ENCODE data around the gene CDH23.

Gene CDH23

GRCh38 chr10:71742301-71743088 is 345.8 kb downstream of the CDH23 start:
- no peak for ATAC-seq
- TF ChIP-seq ZNF70 (CRISPR knock-in tag; IDR thresholded peaks at IDR 0.05) (no peak), TCF4 (CRISPR knock-in tag; IDR thresholded peaks at IDR 0.05; ENCODE audit: borderline replicate concordance) (no peak), ZFP30 (CRISPR knock-in tag; IDR thresholded peaks at IDR 0.05) (no peak), GLIS3 (CRISPR knock-in tag; IDR thresholded peaks at IDR 0.05) (no peak), BACH2 (CRISPR knock-in tag; IDR thresholded peaks at IDR 0.05; ENCODE audit: borderline replicate concordance) (no peak)

- no peak for TF ChIP-seq ISL1 (CRISPR knock-in tag; IDR thresholded peaks at IDR 0.05)
- TF ChIP-seq OSR1 (CRISPR knock-in tag; IDR thresholded peaks at IDR 0.05) = no peak
- TF ChIP-seq RARB (CRISPR knock-in tag; IDR thresholded peaks at IDR 0.05) = no peak
- TF ChIP-seq ZNF70 (CRISPR knock-in tag; IDR thresholded peaks at IDR 0.05) = no peak
- TF ChIP-seq CSDC2 (CRISPR knock-in tag; IDR thresholded peaks at IDR 0.05) = no peak
- no peak for TF ChIP-seq ZC3H10 (CRISPR knock-in tag; IDR thresholded peaks at IDR 0.05)
- TF ChIP-seq ZNF565 (CRISPR knock-in tag; conservative IDR thresholded peaks at IDR 0.05; ENCODE audit: low read depth) = no peak
- TF ChIP-seq TCF4 (CRISPR knock-in tag; IDR thresholded peaks at IDR 0.05; ENCODE audit: borderline replicate concordance) = no peak
- no peak for TF ChIP-seq ESRRG (CRISPR knock-in tag; IDR thresholded peaks at IDR 0.05)
- no peak for TF ChIP-seq ZNF8 (CRISPR knock-in tag; IDR thresholded peaks at IDR 0.05)
- TF ChIP-seq PPARA (CRISPR knock-in tag; IDR thresholded peaks at IDR 0.05; ENCODE audit: borderline replicate concordance) = no peak
- no peak for TF ChIP-seq ARNTL (CRISPR knock-in tag; IDR thresholded peaks at IDR 0.05; ENCODE audit: borderline replicate concordance, low read depth)
- no peak for TF ChIP-seq CREB5 (CRISPR knock-in tag; IDR thresholded peaks at IDR 0.05; ENCODE audit: low read depth)
- TF ChIP-seq GLIS3 (CRISPR knock-in tag; IDR thresholded peaks at IDR 0.05) = no peak
- TF ChIP-seq PATZ1 (CRISPR knock-in tag; IDR thresholded peaks at IDR 0.05; ENCODE audit: borderline replicate concordance) = no peak
- no peak for ATAC-seq
Measured at GRCh38 chr10:71743089-71743838, 346.5 kb downstream of the CDH23 start.

GRCh38 chr10:71743866-71744265 is 347.1 kb downstream of the CDH23 start:
- TF ChIP-seq RARB (CRISPR knock-in tag; IDR thresholded peaks at IDR 0.05) (no peak), POU6F1 (CRISPR knock-in tag; IDR thresholded peaks at IDR 0.05; ENCODE audit: borderline replicate concordance, low read depth) (no peak), ESRRG (CRISPR knock-in tag; IDR thresholded peaks at IDR 0.05) (no peak)
- ATAC-seq = no peak

GRCh38 chr10:71744897-71745663 is 348.4 kb downstream of the CDH23 start:
- no peak for ATAC-seq
- TF ChIP-seq ZNF565 (CRISPR knock-in tag; conservative IDR thresholded peaks at IDR 0.05; ENCODE audit: low read depth) = no peak
- no peak for TF ChIP-seq TCF4 (CRISPR knock-in tag; IDR thresholded peaks at IDR 0.05; ENCODE audit: borderline replicate concordance)
- no peak for TF ChIP-seq OSR1 (CRISPR knock-in tag; IDR thresholded peaks at IDR 0.05)
- no peak for TF ChIP-seq RARB (CRISPR knock-in tag; IDR thresholded peaks at IDR 0.05)
- TF ChIP-seq ZNF8 (CRISPR knock-in tag; IDR thresholded peaks at IDR 0.05) = no peak
- no peak for TF ChIP-seq ARNTL (CRISPR knock-in tag; IDR thresholded peaks at IDR 0.05; ENCODE audit: borderline replicate concordance, low read depth)
- TF ChIP-seq PATZ1 (CRISPR knock-in tag; IDR thresholded peaks at IDR 0.05; ENCODE audit: borderline replicate concordance) = no peak
- no peak for TF ChIP-seq POU6F1 (CRISPR knock-in tag; IDR thresholded peaks at IDR 0.05; ENCODE audit: borderline replicate concordance, low read depth)
- no peak for TF ChIP-seq ZC3H10 (CRISPR knock-in tag; IDR thresholded peaks at IDR 0.05)
- TF ChIP-seq ZFP30 (CRISPR knock-in tag; IDR thresholded peaks at IDR 0.05) = no peak
- TF ChIP-seq CSDC2 (CRISPR knock-in tag; IDR thresholded peaks at IDR 0.05) = no peak
- no peak for TF ChIP-seq PPARA (CRISPR knock-in tag; IDR thresholded peaks at IDR 0.05; ENCODE audit: borderline replicate concordance)
- no peak for TF ChIP-seq TSHZ2 (CRISPR knock-in tag; IDR thresholded peaks at IDR 0.05)
- no peak for TF ChIP-seq GLIS3 (CRISPR knock-in tag; IDR thresholded peaks at IDR 0.05)
- no peak for TF ChIP-seq ESRRG (CRISPR knock-in tag; IDR thresholded peaks at IDR 0.05)
